Measurements from ENCODE around the gene KDM5B. TPM values are rescaled to one million over a fixed set of nuclear protein-coding genes. Genes with fewer than 3 reads are reported as not detected.

The KDM5B gene
- total RNA-seq, 2 experiments from 2014 or later: 74.7 to 84.7 TPM

DNA sequence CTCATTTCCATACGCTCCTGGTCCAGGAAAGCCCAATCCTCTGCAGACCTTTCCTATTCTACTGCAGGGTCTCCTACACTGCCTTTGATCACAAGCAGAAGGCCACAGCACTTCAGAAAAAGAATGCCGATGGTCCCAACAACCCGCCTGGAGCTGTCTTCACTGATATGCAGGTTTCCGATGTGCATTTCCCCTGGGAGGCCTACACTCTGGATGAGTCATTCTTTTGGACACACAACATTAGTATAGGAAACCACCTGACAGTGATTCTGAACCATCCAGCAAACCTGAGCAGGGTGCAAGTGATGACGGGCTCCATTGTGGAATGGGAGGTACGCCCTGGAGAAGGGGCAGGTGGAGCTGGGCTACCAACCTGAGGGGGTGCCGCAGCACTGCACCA, 17.5 kb upstream of the KDM5B start:
- H3K36me3 Mint-ChIP-seq (ENCODE audit: low read depth): no peaks in the 10 kb centered on the region

DNA sequence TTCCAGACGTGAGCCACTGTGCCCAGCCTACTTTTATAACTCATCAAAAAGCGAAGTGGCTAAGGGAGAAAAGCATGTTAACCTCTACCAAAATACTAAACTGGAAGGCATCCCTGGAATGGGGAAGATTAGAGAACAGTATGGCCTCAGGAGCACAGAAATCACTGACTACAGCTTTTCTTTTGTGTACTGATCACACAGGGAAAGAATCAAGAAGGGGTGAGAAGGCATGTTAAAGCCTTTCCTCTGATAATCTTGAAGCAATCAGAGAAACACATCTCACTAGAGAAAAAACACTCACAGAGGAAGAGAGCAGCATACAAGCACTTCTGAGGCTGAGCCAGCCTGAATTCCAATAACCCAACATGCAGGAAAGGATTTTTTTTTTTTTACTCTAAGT, 13.2 kb upstream of the KDM5B start:
- Mint-ChIP-seq H3K27me3 (peaks cover 3% of the 10 kb centered on the region), H3K27ac (no peak overlapping the region), H3K9me3 (no peaks in the 10 kb centered on the region), H3K36me3 (ENCODE audit: low read depth) (no peaks in the 10 kb centered on the region), H3K4me3 (no peak overlapping the region), H3K4me1 (ENCODE audit: low read depth) (no peaks in the 10 kb centered on the region)
- ChIA-PET CTCF (no interaction called here), POLR2A (no interaction called here)
- no peaks in the 10 kb centered on the region for H3K9me3 ChIP-seq (ENCODE audit: control insufficient read depth in 1 of 2, insufficient read depth in 1 of 2, low read length in 2 of 2)
- H3K27ac ChIP-seq (ENCODE audit: low read depth in 1 of 2, low read length in 2 of 2): no peak overlapping the region
- TF ChIP-seq, protein P1, sequence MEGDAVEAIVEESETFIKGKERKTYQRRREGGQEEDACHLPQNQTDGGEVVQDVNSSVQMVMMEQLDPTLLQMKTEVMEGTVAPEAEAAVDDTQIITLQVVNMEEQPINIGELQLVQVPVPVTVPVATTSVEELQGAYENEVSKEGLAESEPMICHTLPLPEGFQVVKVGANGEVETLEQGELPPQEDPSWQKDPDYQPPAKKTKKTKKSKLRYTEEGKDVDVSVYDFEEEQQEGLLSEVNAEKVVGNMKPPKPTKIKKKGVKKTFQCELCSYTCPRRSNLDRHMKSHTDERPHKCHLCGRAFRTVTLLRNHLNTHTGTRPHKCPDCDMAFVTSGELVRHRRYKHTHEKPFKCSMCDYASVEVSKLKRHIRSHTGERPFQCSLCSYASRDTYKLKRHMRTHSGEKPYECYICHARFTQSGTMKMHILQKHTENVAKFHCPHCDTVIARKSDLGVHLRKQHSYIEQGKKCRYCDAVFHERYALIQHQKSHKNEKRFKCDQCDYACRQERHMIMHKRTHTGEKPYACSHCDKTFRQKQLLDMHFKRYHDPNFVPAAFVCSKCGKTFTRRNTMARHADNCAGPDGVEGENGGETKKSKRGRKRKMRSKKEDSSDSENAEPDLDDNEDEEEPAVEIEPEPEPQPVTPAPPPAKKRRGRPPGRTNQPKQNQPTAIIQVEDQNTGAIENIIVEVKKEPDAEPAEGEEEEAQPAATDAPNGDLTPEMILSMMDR (IDR thresholded peaks at IDR 0.05): no peak
- no peaks in the 10 kb centered on the region for H3K27me3 ChIP-seq (ENCODE audit: control insufficient read depth in 1 of 2, insufficient read depth in 2 of 2, low read length in 2 of 2)
- no peaks in the 10 kb centered on the region for H3K4me1 ChIP-seq (ENCODE audit: insufficient read depth, low read length)
- H3K4me3 ChIP-seq (ENCODE audit: low read length): no peak overlapping the region
- DNase-seq (no peak), ATAC-seq (ENCODE audit: poor library complexity) (no peak)
- no peaks in the 10 kb centered on the region for H3K36me3 ChIP-seq (ENCODE audit: insufficient read depth, low read length)
- intact Hi-C loops (cut with DNase I, micrococcal nuclease): no loop called here

More for the DNA sequence above, 17.5 kb upstream of the KDM5B start:
- ChIA-PET POLR2A (no interaction called here), CTCF (no interaction called here)
- H3K27me3 ChIP-seq (ENCODE audit: control insufficient read depth in 1 of 2, insufficient read depth in 2 of 2, low read length in 2 of 2): no peaks in the 10 kb centered on the region
- H3K9me3 ChIP-seq (ENCODE audit: control insufficient read depth in 1 of 2, insufficient read depth in 1 of 2, low read length in 2 of 2): no peaks in the 10 kb centered on the region
- no peaks in the 10 kb centered on the region for H3K4me1 ChIP-seq (ENCODE audit: insufficient read depth, low read length)
- H3K4me1 Mint-ChIP-seq (ENCODE audit: low read depth): no peaks in the 10 kb centered on the region
- H3K4me3 ChIP-seq (ENCODE audit: low read length): no peak overlapping the region
- H3K27me3 Mint-ChIP-seq: peaks cover 3% of the 10 kb centered on the region
- H3K4me3 Mint-ChIP-seq: no peak overlapping the region
- H3K27ac ChIP-seq (ENCODE audit: low read depth in 1 of 2, low read length in 2 of 2): no peak overlapping the region
- intact Hi-C loops (cut with DNase I, micrococcal nuclease): no loop called here
- ATAC-seq (ENCODE audit: poor library complexity) (no peak), DNase-seq (no peak)
- TF ChIP-seq, protein P1 (IDR thresholded peaks at IDR 0.05): no peak
- H3K27ac Mint-ChIP-seq: no peak overlapping the region
- H3K9me3 Mint-ChIP-seq: no peaks in the 10 kb centered on the region
- H3K36me3 ChIP-seq (ENCODE audit: insufficient read depth, low read length): no peaks in the 10 kb centered on the region

DNA sequence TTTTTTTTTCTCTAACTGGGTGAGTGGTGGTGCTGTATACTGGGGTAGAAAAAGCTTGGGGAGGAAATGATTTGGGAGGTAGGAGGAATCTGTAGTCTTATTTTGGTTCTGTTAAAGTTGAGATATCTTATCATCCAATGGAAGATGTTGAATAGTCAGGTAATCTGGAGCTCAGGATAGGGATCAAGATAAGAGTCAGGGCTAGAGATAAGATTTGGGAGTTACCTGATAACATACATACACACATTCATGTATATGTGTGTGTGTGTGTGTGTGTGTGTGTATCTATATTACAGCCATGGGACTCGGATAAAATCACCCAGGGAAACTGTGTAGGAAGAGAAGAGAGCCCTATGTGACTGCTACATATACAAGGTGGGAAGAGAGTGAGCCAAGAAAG, 10.6 kb upstream of the KDM5B start:
- no peaks in the 10 kb centered on the region for H3K9me3 ChIP-seq (ENCODE audit: control insufficient read depth in 1 of 2, insufficient read depth in 1 of 2, low read length in 2 of 2)
- POLR2A ChIA-PET: no interaction called here
- no peaks in the 10 kb centered on the region for H3K36me3 ChIP-seq (ENCODE audit: insufficient read depth, low read length)
- Mint-ChIP-seq H3K27me3 (peaks cover 3% of the 10 kb centered on the region), H3K4me3 (no peak overlapping the region), H3K4me1 (ENCODE audit: low read depth) (no peaks in the 10 kb centered on the region), H3K36me3 (ENCODE audit: low read depth) (no peaks in the 10 kb centered on the region), H3K9me3 (no peaks in the 10 kb centered on the region), H3K27ac (no peak overlapping the region)
- H3K4me1 ChIP-seq (ENCODE audit: insufficient read depth, low read length): no peaks in the 10 kb centered on the region
- no peak overlapping the region for H3K4me3 ChIP-seq (ENCODE audit: low read length)
- CTCF ChIA-PET: no interaction called here
- TF ChIP-seq, protein P1 (IDR thresholded peaks at IDR 0.05): no peak
- intact Hi-C loops (cut with DNase I, micrococcal nuclease): loop anchor here in 1 of 2 experiments (10.0 kb wide), 2 partner anchors 106 to 474 kb away; partner anchors contain the start of genes KLHL12, PPP1R12B and UBE2T
- ATAC-seq (ENCODE audit: poor library complexity) (no peak), DNase-seq (no peak)
- no peaks in the 10 kb centered on the region for H3K27me3 ChIP-seq (ENCODE audit: control insufficient read depth in 1 of 2, insufficient read depth in 2 of 2, low read length in 2 of 2)
- no peak overlapping the region for H3K27ac ChIP-seq (ENCODE audit: low read depth in 1 of 2, low read length in 2 of 2)

Measured in CD4-positive, alpha-beta T cell (primary cell).